IPS-NIHi7 (cell line): Measurements from ENCODE around the gene FANCC.

Source experiments
- DNase-seq: peaks from one replicate; pipeline ENCODE4 v3.0.0; 2012; ENCODE audit warnings: mixed read lengths; ENCODE audit errors: extremely low spot score

The FANCC gene, protein sequence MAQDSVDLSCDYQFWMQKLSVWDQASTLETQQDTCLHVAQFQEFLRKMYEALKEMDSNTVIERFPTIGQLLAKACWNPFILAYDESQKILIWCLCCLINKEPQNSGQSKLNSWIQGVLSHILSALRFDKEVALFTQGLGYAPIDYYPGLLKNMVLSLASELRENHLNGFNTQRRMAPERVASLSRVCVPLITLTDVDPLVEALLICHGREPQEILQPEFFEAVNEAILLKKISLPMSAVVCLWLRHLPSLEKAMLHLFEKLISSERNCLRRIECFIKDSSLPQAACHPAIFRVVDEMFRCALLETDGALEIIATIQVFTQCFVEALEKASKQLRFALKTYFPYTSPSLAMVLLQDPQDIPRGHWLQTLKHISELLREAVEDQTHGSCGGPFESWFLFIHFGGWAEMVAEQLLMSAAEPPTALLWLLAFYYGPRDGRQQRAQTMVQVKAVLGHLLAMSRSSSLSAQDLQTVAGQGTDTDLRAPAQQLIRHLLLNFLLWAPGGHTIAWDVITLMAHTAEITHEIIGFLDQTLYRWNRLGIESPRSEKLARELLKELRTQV

GRCh38 chr9:95317119-95317892 is at the start of gene FANCC:
Gene FANCC, minus strand, starts transcription at chr9:95317709. Its CDS starts 68,418 bp downstream, at chr9:95249291.
- peak; percentile 98 for DNase-seq

DNA sequence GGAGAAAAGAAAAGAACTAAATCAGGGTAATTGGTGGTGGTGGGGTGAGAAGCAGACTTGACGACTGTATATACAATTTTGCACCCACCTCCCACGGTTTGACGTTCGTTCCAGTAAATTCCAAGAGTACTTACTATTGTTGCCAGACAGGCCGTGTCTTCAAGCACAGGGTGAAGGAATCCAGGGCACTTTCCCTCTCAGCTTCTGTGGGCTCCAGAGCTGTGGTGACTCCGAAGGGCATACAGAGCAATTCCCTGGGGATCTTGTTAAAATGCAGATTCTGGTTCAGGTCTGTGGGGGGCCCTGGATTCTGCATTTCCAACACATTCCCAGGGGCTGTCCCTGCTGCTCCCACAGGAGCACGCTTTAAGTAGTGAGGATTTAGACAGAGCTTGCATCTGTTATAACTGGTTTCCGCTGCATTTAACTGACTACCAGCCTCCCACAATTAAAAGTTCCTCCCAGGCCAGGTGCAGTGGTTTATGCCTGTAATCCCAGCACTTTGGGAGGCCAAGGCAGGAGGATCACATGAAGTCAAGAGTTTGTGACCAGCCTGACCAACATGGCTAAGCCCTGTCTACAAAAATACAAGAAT is 49.3 kb upstream of the FANCC start:
- no peak for DNase-seq

GRCh38 chr9:95365766-95366165 is 48.3 kb upstream of the FANCC start:
- no peak for DNase-seq

- no peak for DNase-seq
Observed at GRCh38 chr9:95363051-95363841, 45.7 kb upstream of the FANCC start.

- DNase-seq: no peak
Observed at GRCh38 chr9:95360866-95361265, 43.4 kb upstream of the FANCC start.

GRCh38 chr9:95357316-95357715 is 39.8 kb upstream of the FANCC start:
- no peak for DNase-seq

GRCh38 chr9:95355500-95355899 is 38.0 kb upstream of the FANCC start:
- DNase-seq: no peak

DNA sequence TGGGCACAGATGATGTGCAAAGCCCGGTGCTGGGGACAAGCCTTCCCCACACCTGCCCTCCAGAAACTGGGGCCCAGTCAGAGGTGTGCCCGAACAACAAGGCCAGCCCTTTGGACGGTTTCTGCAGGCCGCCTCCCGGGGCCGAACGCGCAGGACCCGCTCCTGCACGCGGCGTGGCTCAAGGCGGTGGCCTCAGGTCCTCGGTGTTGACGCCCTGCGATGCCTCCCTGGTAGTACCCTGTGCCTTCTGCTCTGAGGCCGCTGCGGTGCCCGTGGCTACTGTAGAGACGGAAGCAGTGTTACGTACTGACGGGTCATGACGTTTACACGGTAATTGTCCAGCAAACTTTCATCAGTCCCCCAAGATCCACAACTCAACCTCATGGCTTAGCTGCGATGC is 33.5 kb upstream of the FANCC start:
- DNase-seq: no peak

GRCh38 chr9:95350266-95350665 is 32.8 kb upstream of the FANCC start:
- DNase-seq: no peak

GRCh38 chr9:95349091-95350038 is 31.9 kb upstream of the FANCC start:
- DNase-seq: peak; percentile 56

DNA sequence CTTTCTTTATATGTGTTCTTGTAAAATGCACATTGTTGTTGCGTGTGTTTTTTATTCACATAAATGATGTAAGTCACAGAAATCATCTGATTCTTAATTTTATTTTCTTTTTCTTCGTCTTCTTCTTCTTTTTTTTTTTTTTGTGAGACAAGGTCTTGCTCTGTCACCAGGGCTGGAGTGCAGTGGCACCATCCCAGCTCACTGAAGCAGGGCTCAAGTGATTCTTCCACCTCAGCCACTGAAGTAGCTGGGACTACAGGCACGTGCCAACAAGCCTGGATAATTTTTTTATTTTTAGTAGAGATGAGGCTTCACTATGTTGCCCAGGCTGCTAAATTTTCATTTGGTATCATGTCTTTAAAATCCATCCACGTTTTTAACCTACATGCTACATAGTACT is 28.5 kb upstream of the FANCC start:
- DNase-seq: no peak

DNA sequence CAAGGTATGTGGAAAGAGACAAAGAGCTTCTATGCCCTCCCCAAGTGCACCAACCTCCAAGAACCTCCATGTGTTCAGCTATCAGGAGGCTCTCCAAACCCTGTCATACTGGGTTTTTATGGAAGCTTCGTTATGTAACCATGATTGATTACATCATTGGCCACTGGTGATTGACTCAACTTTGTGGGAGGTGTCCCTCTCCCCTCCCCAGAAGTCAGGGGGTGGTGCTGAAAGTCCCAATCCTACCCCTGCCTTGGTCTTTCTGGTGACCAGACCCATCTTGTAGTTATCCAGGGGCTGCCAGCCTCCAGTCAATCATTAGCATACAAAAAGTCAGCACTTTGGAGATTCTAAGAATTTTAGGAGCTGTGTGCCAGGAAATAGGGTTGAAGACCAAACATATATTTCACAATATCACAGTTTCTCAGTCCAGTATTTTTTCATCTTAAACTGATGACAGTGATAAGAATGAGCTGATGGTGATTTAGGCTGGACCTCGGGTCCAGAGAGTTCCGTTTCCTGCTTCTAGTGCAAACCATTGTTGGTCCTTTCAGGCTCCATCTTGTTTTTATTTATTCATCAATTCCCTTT is 27.3 kb upstream of the FANCC start:
- DNase-seq: no peak

DNA sequence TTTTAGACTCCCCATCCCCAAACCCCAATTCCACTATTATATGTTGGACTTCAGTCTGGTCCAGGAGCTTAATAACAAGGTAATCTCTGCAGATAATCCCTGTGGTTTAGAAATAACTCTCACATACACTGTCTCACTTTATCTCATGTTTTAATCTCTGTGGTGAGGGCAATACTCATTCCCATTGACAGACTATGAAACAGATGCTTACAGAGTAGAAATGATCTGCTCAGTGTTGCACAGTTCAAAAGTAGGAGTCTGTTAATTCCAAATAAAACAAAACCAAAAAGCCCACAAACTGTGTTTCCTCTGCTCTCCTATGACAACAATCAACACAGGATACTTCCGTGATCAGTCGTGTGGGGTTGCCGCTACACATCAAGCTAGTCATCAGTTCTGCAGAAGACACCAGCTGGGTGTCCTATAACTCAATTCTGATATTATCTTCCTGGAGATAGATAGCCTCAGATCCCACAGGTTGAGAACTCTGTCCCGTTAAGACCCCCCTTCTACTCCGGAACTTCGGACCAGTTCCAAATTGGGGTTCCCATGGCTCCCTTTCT is 26.3 kb upstream of the FANCC start:
- no peak for DNase-seq

DNA sequence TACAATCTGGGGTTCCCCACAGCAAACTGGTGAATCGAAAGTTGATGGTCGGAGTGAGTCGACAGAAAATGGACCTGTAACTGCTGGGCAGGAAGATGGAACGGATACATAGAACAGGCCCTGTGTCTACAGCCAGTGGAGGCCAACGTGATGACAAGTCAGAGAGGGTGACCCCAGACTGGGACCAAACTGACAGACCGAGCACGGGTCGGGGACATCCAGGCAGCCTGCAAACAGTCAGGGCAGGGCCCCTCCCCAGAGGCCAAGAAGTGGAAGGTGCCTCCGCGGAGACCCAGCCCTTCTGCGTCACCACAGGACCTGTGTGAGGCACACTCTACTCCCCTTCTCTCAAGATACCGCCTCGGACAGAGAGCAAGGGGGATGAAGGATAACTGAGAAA is 25.1 kb upstream of the FANCC start:
- DNase-seq: no peak

GRCh38 chr9:95341293-95341962 is 23.9 kb upstream of the FANCC start:
- peak; percentile 35 for DNase-seq

- DNase-seq: no peak
Observed at GRCh38 chr9:95338243-95338642, 20.7 kb upstream of the FANCC start.

DNA sequence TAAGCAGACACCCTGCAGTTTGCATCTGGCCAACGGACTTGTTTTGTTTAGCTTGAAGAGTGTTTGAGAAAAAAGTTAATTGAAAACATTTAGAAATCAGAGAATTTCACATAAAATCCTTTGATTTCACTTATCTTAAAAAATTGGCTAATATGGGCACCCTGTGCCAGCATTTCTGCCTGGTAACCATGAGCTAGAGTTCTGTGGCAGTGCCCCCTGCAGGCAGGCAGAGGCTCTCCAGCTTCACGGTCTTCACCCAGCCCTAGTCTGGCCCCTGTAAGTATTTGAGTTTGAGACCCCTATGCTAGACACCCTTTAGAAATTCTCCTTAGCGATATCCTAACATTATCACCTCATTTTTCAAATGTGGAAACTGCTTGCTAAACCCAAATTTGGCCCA is 18.8 kb upstream of the FANCC start:
- DNase-seq: peak; percentile 54

GRCh38 chr9:95333426-95333825 is 15.9 kb upstream of the FANCC start:
- DNase-seq: no peak

DNA sequence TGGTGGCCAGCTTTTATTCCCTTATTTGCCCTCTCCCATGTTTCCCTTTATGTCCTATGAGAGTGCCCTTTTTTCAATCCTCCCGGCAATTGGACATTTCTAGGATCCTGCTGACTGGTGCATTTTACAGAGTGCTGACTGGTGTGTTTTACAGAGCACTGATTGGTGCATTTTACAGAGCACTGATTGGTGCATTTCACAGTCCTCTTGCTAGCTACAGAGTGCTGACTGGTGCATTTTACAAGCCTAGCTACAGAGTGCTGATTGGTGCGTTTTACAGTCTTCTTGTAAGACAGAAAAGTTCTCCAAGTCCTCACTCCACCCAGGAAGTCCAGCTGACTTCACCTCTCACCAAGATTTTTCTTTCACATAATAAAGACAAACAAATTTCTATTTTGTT is 15.4 kb upstream of the FANCC start:
- DNase-seq: no peak
